NK-92 treated with Interleukin-12 subunit alpha and Interleukin-12 subunit beta, amount 100 ng/mL, for 24 hours (cell line): ENCODE measurements around the gene RRAS.

Experiments
- DNase-seq: peaks from one replicate; lab custom pipeline; 2025; lab: John Stamatoyannopoulos, UW

The RRAS gene

GRCh38 chr19:49640113-49640898 lies at the start of gene RRAS:
Gene RRAS (minus strand): TSS chr19:49640143. CDS start chr19:49640098, 45 bp downstream.
- DNase-seq, result peak; percentile 100

GRCh38 chr19:49689133-49690078 lies 49.5 kb upstream of the RRAS start, which contains the start of gene ADM5:
Gene ADM5 (plus strand): TSS chr19:49689594. CDS start chr19:49689838, 244 bp downstream.
- no peak for DNase-seq

GRCh38 chr19:49688531-49689132 lies 48.7 kb upstream of the RRAS start:
- DNase-seq, result no peak

GRCh38 chr19:49687566-49688316 lies 47.8 kb upstream of the RRAS start:
- no peak for DNase-seq

GRCh38 chr19:49687150-49687549 lies 47.2 kb upstream of the RRAS start:
- no peak for DNase-seq

GRCh38 chr19:49686503-49687088 lies 46.7 kb upstream of the RRAS start:
- DNase-seq, result no peak

- DNase-seq, result no peak
Measured at GRCh38 chr19:49685845-49686332, 45.9 kb upstream of the RRAS start.

- no peak for DNase-seq
Measured at GRCh38 chr19:49684983-49685553, 45.1 kb upstream of the RRAS start.

GRCh38 chr19:49684251-49684982 lies 44.5 kb upstream of the RRAS start:
- no peak for DNase-seq

GRCh38 chr19:49683814-49684250 lies 43.9 kb upstream of the RRAS start:
- DNase-seq, result no peak

GRCh38 chr19:49682274-49682673 lies 42.3 kb upstream of the RRAS start:
- DNase-seq, result no peak

GRCh38 chr19:49681830-49682229 lies 41.9 kb upstream of the RRAS start:
- no peak for DNase-seq

GRCh38 chr19:49680421-49681351 lies 40.7 kb upstream of the RRAS start:
- peak; percentile 70 for DNase-seq

- DNase-seq, result no peak
Measured at GRCh38 chr19:49679771-49680413, 39.9 kb upstream of the RRAS start.

- no peak for DNase-seq
Measured at GRCh38 chr19:49678985-49679770, 39.2 kb upstream of the RRAS start.

- DNase-seq, result peak; percentile 67
Measured at GRCh38 chr19:49677901-49678674, 38.1 kb upstream of the RRAS start.
